Measurements from ENCODE around the gene GPAM.
A peak's percentile ranks its signal among the peaks of the same experiment; 100 is the strongest.

Gene GPAM

GRCh38 chr10:112177247-112177646, 6.3 kb downstream of the GPAM start:
- DNase-seq = no peak

GRCh38 chr10:112176543-112176942, 7.0 kb downstream of the GPAM start:
- no peak for DNase-seq

GRCh38 chr10:112175409-112175808, 8.2 kb downstream of the GPAM start:
- DNase-seq = no peak

GRCh38 chr10:112173206-112173605, 10.4 kb downstream of the GPAM start:
- no peak for DNase-seq

GRCh38 chr10:112168733-112169132, 14.8 kb downstream of the GPAM start:
- no peak for DNase-seq

- no peak for DNase-seq
Observed at GRCh38 chr10:112166800-112167199, 16.8 kb downstream of the GPAM start.

GRCh38 chr10:112161757-112162518, 21.6 kb downstream of the GPAM start:
- DNase-seq = no peak

GRCh38 chr10:112160834-112161233, 22.7 kb downstream of the GPAM start:
- DNase-seq = no peak

GRCh38 chr10:112159469-112159868, 24.1 kb downstream of the GPAM start:
- no peak for DNase-seq

- DNase-seq = no peak
Observed at GRCh38 chr10:112151524-112152039, 32.0 kb downstream of the GPAM start.

GRCh38 chr10:112148331-112148730, 35.2 kb downstream of the GPAM start:
- DNase-seq = no peak

GRCh38 chr10:112146799-112147198, 36.8 kb downstream of the GPAM start:
- DNase-seq = no peak

GRCh38 chr10:112145263-112145662, 38.3 kb downstream of the GPAM start:
- no peak for DNase-seq

GRCh38 chr10:112143420-112143819, 40.1 kb downstream of the GPAM start:
- no peak for DNase-seq

- DNase-seq = no peak
Observed at GRCh38 chr10:112141292-112141691, 42.3 kb downstream of the GPAM start.

- DNase-seq = peak; percentile 88
Observed at GRCh38 chr10:112140110-112140970, 43.2 kb downstream of the GPAM start.

GRCh38 chr10:112139176-112139575, 44.4 kb downstream of the GPAM start:
- no peak for DNase-seq

- peak; percentile 83 for DNase-seq
Observed at GRCh38 chr10:112137154-112137987, 46.2 kb downstream of the GPAM start.

GRCh38 chr10:112136486-112137153, 46.9 kb downstream of the GPAM start:
- peak; percentile 44 for DNase-seq

- peak; percentile 33 for DNase-seq
Observed at GRCh38 chr10:112135604-112136003, 48.0 kb downstream of the GPAM start.

- no peak for DNase-seq
Observed at GRCh38 chr10:112132435-112132834, 51.1 kb downstream of the GPAM start.

- no peak for DNase-seq
Observed at GRCh38 chr10:112131996-112132395, 51.6 kb downstream of the GPAM start.
